Neural progenitor cell (in vitro differentiated cells): ENCODE data around the gene TLR4.

Source experiments
- CTCF ChIP-seq: fragments of 200-600 bp; sonication (generic); IDR thresholded peaks from 2 replicates; pipeline ENCODE4 v1.5.1; 2017; ENCODE audit warnings: antibody characterized with exemption, mild to moderate bottlenecking
- EZH2 ChIP-seq: fragments of 200-600 bp; sonication (generic); IDR thresholded peaks from 2 replicates; pipeline ENCODE4 v1.6.1; 2017; ENCODE audit warnings: antibody characterized with exemption, mild to moderate bottlenecking, moderate library complexity
- EZH2phosphoT487 ChIP-seq: fragments of 200-600 bp; sonication (generic); IDR thresholded peaks from 2 replicates; pipeline ENCODE4 v1.6.1; 2017; ENCODE audit warnings: antibody characterized with exemption

GRCh38 chr9:117697046-117697445, 7.2 kb upstream of the TLR4 start:
- TF ChIP-seq CTCF: no peak
- no peak for TF ChIP-seq EZH2
- no peak for TF ChIP-seq EZH2phosphoT487
